Colonic mucosa (tissue), 4 donors: ENCODE results near the gene ZKSCAN7. TPM values are rescaled to one million over a fixed set of nuclear protein-coding genes. Genes with fewer than 3 reads are reported as not detected.
"Not testable (repeated sequence)": the region's sequence is repeated elsewhere in the genome, so short reads cannot be mapped to it uniquely, and the experiment has no call there.

Experiments used
- DNase-seq: peaks from one replicate; pipeline ENCODE4 v3.0.0-alpha.2; 2020
- H3K27ac ChIP-seq: fragments of 200-600 bp; one replicate; pipeline ENCODE4 v1.8.0; 2021
- H3K27me3 ChIP-seq: fragments of 200-600 bp; one replicate; pipeline ENCODE4 v1.8.0; 2021
- H3K36me3 ChIP-seq: fragments of 200-600 bp; one replicate; pipeline ENCODE4 v1.8.0; 2021
- H3K4me1 ChIP-seq: fragments of 200-600 bp; one replicate; pipeline ENCODE4 v1.8.0; 2021; ENCODE audit warnings: mild to moderate bottlenecking
- H3K4me3 ChIP-seq: fragments of 200-600 bp; one replicate; pipeline ENCODE4 v1.8.0; 2021
- H3K9ac ChIP-seq, 2 donors: one replicate each; pipeline ENCODE4 v1.7.0; 2013; ENCODE audit warnings: control low read depth in 2 of 2, low read depth in 2 of 2, low read length in 2 of 2
- H3K9me3 ChIP-seq: fragments of 200-600 bp; one replicate; pipeline ENCODE4 v1.8.0; 2021
- CTCF ChIP-seq: fragments of 200-600 bp; IDR thresholded peaks from one replicate; pipeline ENCODE4 v1.8.0; 2022; ENCODE audit warnings: antibody characterized with exemption, mild to moderate bottlenecking
- intact Hi-C: fragments of 100-400 bp; cut with DNase I; formaldehyde crosslinking; loops from one replicate; pipeline ENCODE4 v1.14.1; 2022
- total RNA-seq, 2 donors: library from RNA; stranded (reverse); fragmentation: NEBNext Ultra II Directional in 1 of 2; extraction: Animal tissue kit (Norgen Biotek cat#: 25700) in 1 of 2; gene quantifications; one replicate each; pipeline ENCODE4 v1.2.1, GENCODE V29; 2021
- donor health status: healthy.
- donor health status: DM: no; HTN: no; CAD: no.
- donor health status: DM: no; HTN: no; CAD: no.

Gene ZKSCAN7
- total RNA-seq, 2 donors from 2014 or later: 1.2 to 2.8 TPM

GRCh38 chr3:44522494-44522933 is 32.5 kb upstream of the ZKSCAN7 start:
- H3K4me3 ChIP-seq: no peak overlapping the region
- no peaks in the 10 kb centered on the region for H3K4me1 ChIP-seq
- no peak for DNase-seq
- no peaks in the 10 kb centered on the region for H3K9me3 ChIP-seq
- no peak overlapping the region for H3K27ac ChIP-seq
- intact Hi-C loops: no loop called here
- no peak overlapping the region for H3K9ac ChIP-seq
- TF ChIP-seq CTCF: no peak
- no peaks in the 10 kb centered on the region for H3K36me3 ChIP-seq
- H3K27me3 ChIP-seq: no peaks in the 10 kb centered on the region

- Histone ChIP-seq H3K27ac (no peak overlapping the region), H3K9me3 (no peaks in the 10 kb centered on the region), H3K4me3 (no peak overlapping the region), H3K36me3 (no peaks in the 10 kb centered on the region), H3K9ac (no peak overlapping the region), H3K27me3 (no peaks in the 10 kb centered on the region), H3K4me1 (no peaks in the 10 kb centered on the region)
- TF ChIP-seq CTCF: no peak
- intact Hi-C loops: no loop called here
- no peak for DNase-seq
Measured at GRCh38 chr3:44525060-44525459, 29.9 kb upstream of the ZKSCAN7 start.

- H3K27me3 ChIP-seq: no peaks in the 10 kb centered on the region
- no peak overlapping the region for H3K27ac ChIP-seq
- H3K9ac ChIP-seq: no peak overlapping the region
- H3K4me1 ChIP-seq: no peaks in the 10 kb centered on the region
- intact Hi-C loops: loop anchor here (5.0 to 10.0 kb wide), 2 partner anchors 382 to 505 kb away; no protein-coding TSS in a partner anchor
- TF ChIP-seq CTCF: no peak
- peak; percentile 42 for DNase-seq
- no peaks in the 10 kb centered on the region for H3K9me3 ChIP-seq
- H3K4me3 ChIP-seq: no peak overlapping the region
- H3K36me3 ChIP-seq: no peaks in the 10 kb centered on the region
Measured at GRCh38 chr3:44529927-44530326, 25.1 kb upstream of the ZKSCAN7 start.

GRCh38 chr3:44530911-44531310 is 24.1 kb upstream of the ZKSCAN7 start:
- H3K9ac ChIP-seq: no peak overlapping the region
- DNase-seq: no peak
- no peak overlapping the region for H3K4me3 ChIP-seq
- no peaks in the 10 kb centered on the region for H3K27me3 ChIP-seq
- no peaks in the 10 kb centered on the region for H3K9me3 ChIP-seq
- no peaks in the 10 kb centered on the region for H3K36me3 ChIP-seq
- TF ChIP-seq CTCF: no peak
- intact Hi-C loops: loop anchor here (5.0 to 10.0 kb wide), 2 partner anchors 381 to 504 kb away; no protein-coding TSS in a partner anchor
- no peaks in the 10 kb centered on the region for H3K4me1 ChIP-seq
- H3K27ac ChIP-seq: peak overlapping the region; percentile 72

GRCh38 chr3:44534659-44535058 is 20.3 kb upstream of the ZKSCAN7 start:
- H3K9ac ChIP-seq, H3K4me1 ChIP-seq, H3K9me3 ChIP-seq, DNase-seq, H3K27ac ChIP-seq, H3K4me3 ChIP-seq, H3K27me3 ChIP-seq, H3K36me3 ChIP-seq: not testable (repeated sequence)
- intact Hi-C loops: loop anchor here (5.0 to 10.0 kb wide), 2 partner anchors 378 to 500 kb away; no protein-coding TSS in a partner anchor

- no peak overlapping the region for H3K9ac ChIP-seq
- no peaks in the 10 kb centered on the region for H3K4me1 ChIP-seq
- TF ChIP-seq CTCF: no peak
- no peak for DNase-seq
- H3K9me3 ChIP-seq: no peaks in the 10 kb centered on the region
- no peak overlapping the region for H3K27ac ChIP-seq
- H3K4me3 ChIP-seq: no peak overlapping the region
- H3K27me3 ChIP-seq: no peaks in the 10 kb centered on the region
- intact Hi-C loops: loop anchor here (10.0 kb wide), 1 partner anchor 499 kb away; no protein-coding TSS in a partner anchor
- no peaks in the 10 kb centered on the region for H3K36me3 ChIP-seq
Measured at GRCh38 chr3:44535364-44535763, 19.6 kb upstream of the ZKSCAN7 start.

GRCh38 chr3:44544811-44545210 is 10.2 kb upstream of the ZKSCAN7 start:
- H3K9me3 ChIP-seq, H3K36me3 ChIP-seq, H3K27ac ChIP-seq, intact Hi-C loops, H3K4me1 ChIP-seq, H3K9ac ChIP-seq, H3K4me3 ChIP-seq, DNase-seq, H3K27me3 ChIP-seq: not testable (repeated sequence)
